ENCODE data around the gene SOX6. TPM values are rescaled to one million over a fixed set of nuclear protein-coding genes. Genes with fewer than 3 reads are reported as not detected.

Gene SOX6
- total RNA-seq, 1 experiment from 2014 or later, result not detected

DNA sequence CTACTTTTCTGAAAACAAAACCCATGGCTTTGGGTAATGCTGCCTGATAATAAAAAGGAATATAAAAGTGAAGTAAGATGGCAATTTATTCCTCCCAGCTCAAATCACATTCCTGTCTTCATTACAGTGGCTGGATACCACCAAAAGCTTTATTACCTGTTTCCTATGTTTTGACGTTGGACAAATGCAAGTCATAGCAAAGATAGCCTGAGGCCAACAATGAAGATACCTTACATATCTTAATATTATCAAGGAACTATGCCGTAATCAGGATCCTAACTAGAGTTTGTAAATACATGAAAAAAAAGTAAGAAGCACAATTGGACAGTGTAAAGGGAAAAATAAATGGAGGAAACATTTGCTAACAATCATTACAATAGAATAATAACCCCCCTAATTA is 202.4 kb downstream of the SOX6 start:
- H3K4me1 ChIP-seq (ENCODE audit: insufficient read depth, low read length), result no peaks in the 10 kb centered on the region
- no peak overlapping the region for H2AK5ac ChIP-seq (ENCODE audit: insufficient read length, low read length)
- no CpG with 5 or more reads among the region's 2 CpGs for WGBS (ENCODE audit: extremely low coverage, insufficient read length, low lambda C conversion rate)
- H3K14ac ChIP-seq (ENCODE audit: insufficient read depth, low read length), result no peak overlapping the region
- no peaks in the 10 kb centered on the region for H3K27me3 Mint-ChIP-seq (ENCODE audit: low read depth)
- no peak overlapping the region for H3T11ph ChIP-seq (ENCODE audit: low read length)
- no peak overlapping the region for H3K4me3 Mint-ChIP-seq
- no peak overlapping the region for H2BK5ac ChIP-seq (ENCODE audit: insufficient read length, low read length)
- TF ChIP-seq, protein P1, sequence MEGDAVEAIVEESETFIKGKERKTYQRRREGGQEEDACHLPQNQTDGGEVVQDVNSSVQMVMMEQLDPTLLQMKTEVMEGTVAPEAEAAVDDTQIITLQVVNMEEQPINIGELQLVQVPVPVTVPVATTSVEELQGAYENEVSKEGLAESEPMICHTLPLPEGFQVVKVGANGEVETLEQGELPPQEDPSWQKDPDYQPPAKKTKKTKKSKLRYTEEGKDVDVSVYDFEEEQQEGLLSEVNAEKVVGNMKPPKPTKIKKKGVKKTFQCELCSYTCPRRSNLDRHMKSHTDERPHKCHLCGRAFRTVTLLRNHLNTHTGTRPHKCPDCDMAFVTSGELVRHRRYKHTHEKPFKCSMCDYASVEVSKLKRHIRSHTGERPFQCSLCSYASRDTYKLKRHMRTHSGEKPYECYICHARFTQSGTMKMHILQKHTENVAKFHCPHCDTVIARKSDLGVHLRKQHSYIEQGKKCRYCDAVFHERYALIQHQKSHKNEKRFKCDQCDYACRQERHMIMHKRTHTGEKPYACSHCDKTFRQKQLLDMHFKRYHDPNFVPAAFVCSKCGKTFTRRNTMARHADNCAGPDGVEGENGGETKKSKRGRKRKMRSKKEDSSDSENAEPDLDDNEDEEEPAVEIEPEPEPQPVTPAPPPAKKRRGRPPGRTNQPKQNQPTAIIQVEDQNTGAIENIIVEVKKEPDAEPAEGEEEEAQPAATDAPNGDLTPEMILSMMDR (conservative IDR thresholded peaks at IDR 0.05), result no peak
- peaks cover 0 to under 1% of the 10 kb centered on the region in 2 experiments; a peak in 1 of 4 replicates for H3K4me1 Mint-ChIP-seq
- no peak overlapping the region for H3K4ac ChIP-seq (ENCODE audit: low read depth, low read length)
- no peaks in the 10 kb centered on the region for H3K9me3 ChIP-seq (ENCODE audit: control insufficient read depth, low read depth, low read length)
- no peaks in the 10 kb centered on the region for H3K79me1 ChIP-seq (ENCODE audit: insufficient read depth, low read depth, low read length, poor library complexity, severe bottlenecking)
- no peak for DNase-seq
- no peak overlapping the region for H3K23ac ChIP-seq (ENCODE audit: insufficient read length, low read depth, low read length)
- no peak overlapping the region for H3K18ac ChIP-seq (ENCODE audit: insufficient read length, low read depth, low read length)
- H2BK20ac ChIP-seq (ENCODE audit: low read depth, low read length, poor library complexity, severe bottlenecking), result no peak overlapping the region
- H3K23me2 ChIP-seq (ENCODE audit: insufficient read length, low read depth, low read length, poor library complexity, severe bottlenecking), result no peaks in the 10 kb centered on the region
- no peaks in the 10 kb centered on the region for H3K27me3 ChIP-seq (ENCODE audit: insufficient read depth, low read length)
- H3K36me3 Mint-ChIP-seq (ENCODE audit: insufficient read depth in 1 of 3, low read depth in 3 of 3), result no peaks in the 10 kb centered on the region
- H4K8ac ChIP-seq (replicated peaks; ENCODE audit: insufficient read length, low read depth, low read length), result no peak overlapping the region
- no peaks in the 10 kb centered on the region for H4K20me1 ChIP-seq (ENCODE audit: control insufficient read depth, insufficient read depth, insufficient read length)
- no peak overlapping the region for H2AFZ ChIP-seq (ENCODE audit: low read length)
- H4K5ac ChIP-seq (ENCODE audit: insufficient read length, low read depth, low read length), result no peak overlapping the region
- no peak overlapping the region for H3K9ac ChIP-seq (ENCODE audit: extremely low read depth, insufficient read length, low read length)
- no peak overlapping the region for H3K56ac ChIP-seq (ENCODE audit: insufficient read length, low read depth, low read length)
- H3K4me2 ChIP-seq (ENCODE audit: insufficient read depth, insufficient read length, low read length), result no peak overlapping the region
- no peak overlapping the region for H2BK12ac ChIP-seq (ENCODE audit: insufficient read length, low read depth, low read length)
- H3K27ac ChIP-seq (ENCODE audit: insufficient read length, low read depth, low read length), result no peak overlapping the region
- H2BK15ac ChIP-seq (ENCODE audit: low read depth, low read length), result no peak overlapping the region
- no peaks in the 10 kb centered on the region for H3K9me3 Mint-ChIP-seq
- H4K91ac ChIP-seq (ENCODE audit: insufficient read length, low read depth, low read length), result no peak overlapping the region
- H3K27ac Mint-ChIP-seq, result no peak overlapping the region
- H2BK120ac ChIP-seq (ENCODE audit: low read depth, low read length, poor library complexity, severe bottlenecking), result no peak overlapping the region
- H3K79me2 ChIP-seq (ENCODE audit: insufficient read depth, low read length), result 0 out of 2 replicates have a peak, but pooled peaks cover 1% of the 10 kb centered on the region
